ENCODE results near the gene PDPK1. TPM values are rescaled to one million over a fixed set of nuclear protein-coding genes. Genes with fewer than 3 reads are reported as not detected.

The PDPK1 gene
- total and polyA plus RNA-seq, 2 of the 4 experiments (the other 2 are of a cell fraction), result 10.6 to 27.3 TPM

GRCh38 chr16:2498531-2499253, 39.1 kb upstream of the PDPK1 start:
- Histone ChIP-seq H3K9me1 (ENCODE audit: insufficient read depth, low read length) (no peaks in the 10 kb centered on the region), H2AK9ac (replicated peaks; ENCODE audit: low read depth, low read length, poor library complexity) (no peak overlapping the region), H3K27me3 (ENCODE audit: control insufficient read depth, insufficient read depth, low read length) (no peaks in the 10 kb centered on the region), H4K20me1 (ENCODE audit: insufficient read depth, low read length) (peaks cover 18% of the 10 kb centered on the region), H3K18ac (ENCODE audit: low read depth, low read length) (no peak overlapping the region), H3K4me2 (ENCODE audit: low read depth, low read length) (no peak overlapping the region), H3K56ac (ENCODE audit: extremely low read depth, insufficient read depth, low read length) (no peak overlapping the region), H2AK5ac (ENCODE audit: low read depth, low read length) (no peak overlapping the region), H3K36me3 (ENCODE audit: control insufficient read depth, insufficient read depth, low read length) (peaks cover 19% of the 10 kb centered on the region; the same call in 1 of the 2 replicates), H4K91ac (ENCODE audit: insufficient read depth, low read depth, low read length) (no peak overlapping the region), H3K27ac (ENCODE audit: insufficient read depth, low read length) (no peak overlapping the region), H4K8ac (ENCODE audit: low read depth in 2 of 2, low read length in 2 of 2) (no peak overlapping the region), H3K4me3 (ENCODE audit: insufficient read depth, low read depth, low read length) (no peak overlapping the region), H3K79me1 (ENCODE audit: low read depth in 1 of 2, low read length in 2 of 2) (peaks cover 3 to 22% of the 10 kb centered on the region in 2 experiments; a peak in 3 of 4 replicates), H2BK15ac (ENCODE audit: low read depth, low read length) (no peak overlapping the region), H3K9me3 (ENCODE audit: control insufficient read depth, insufficient read depth, low read length) (no peaks in the 10 kb centered on the region), H2BK5ac (ENCODE audit: low read depth, low read length, poor library complexity, severe bottlenecking) (no peak overlapping the region), H3K23ac (ENCODE audit: low read depth, low read length) (no peak overlapping the region), H3K14ac (replicated peaks; ENCODE audit: low read depth, low read length) (no peak overlapping the region), H2AFZ (replicated peaks; ENCODE audit: low read length, poor library complexity) (no peak overlapping the region), H2BK120ac (ENCODE audit: low read depth, low read length) (no peak overlapping the region), H3K4ac (ENCODE audit: low read depth, low read length) (no peak overlapping the region), H4K5ac (ENCODE audit: low read depth, low read length) (no peak overlapping the region), H3K4me1 (ENCODE audit: control insufficient read depth, insufficient read depth, low read length) (peaks cover 9% of the 10 kb centered on the region), H2BK20ac (ENCODE audit: low read depth, low read length) (no peak overlapping the region), H3K9ac (ENCODE audit: low read depth, low read length) (no peak overlapping the region)
- dilution Hi-C loops (cut with HindIII; ENCODE audit: low sequenced_read_pairs, unreplicated experiment), result no loop called here
- intact Hi-C loops (cut with micrococcal nuclease), result no loop called here
- BruUV-seq (replicated peaks), result no TSS peak
- ATAC-seq (ENCODE audit: low read depth) (no peak), DNase-seq (no peak)
- in situ Hi-C loops (cut with MboI; ENCODE audit: low sequenced_read_pairs), result loop anchor here (5.0 kb wide), 1 partner anchor 156 kb away; the partner anchor contains the start of gene ABCA3
- 91% methylated on average over 5 of the region's 15 CpGs; no CpG with 5 or more reads in 1 of the 2 experiments for WGBS, 2 experiments (ENCODE audit: extremely low coverage in 2 of 2, insufficient read length in 1 of 2)
- POLR2A ChIA-PET (ENCODE audit: unreplicated experiment), result no interaction called here
- TF ChIP-seq FOS (IDR thresholded peaks at IDR 0.05; ENCODE audit: low read depth, low read length) (no peak), RFX5 (IDR thresholded peaks at IDR 0.05; ENCODE audit: low read depth, low read length) (no peak), CEBPB (IDR thresholded peaks at IDR 0.05; ENCODE audit: low read depth, low read length) (no peak), RCOR1 (IDR thresholded peaks at IDR 0.05; ENCODE audit: insufficient replicate concordance, low read length) (no peak), ELK1 (IDR thresholded peaks at IDR 0.05; ENCODE audit: borderline replicate concordance, low read depth, low read length) (no peak), CHD1 (IDR thresholded peaks at IDR 0.05; ENCODE audit: low read depth, low read length) (no peak), CTCF (conservative IDR thresholded peaks at IDR 0.05; ENCODE audit: low read depth, low read length) (no peak), MXI1 (IDR thresholded peaks at IDR 0.05; ENCODE audit: borderline replicate concordance, low read depth, low read length) (no peak), USF2 (IDR thresholded peaks at IDR 0.05; ENCODE audit: low read depth, low read length) (no peak), MAZ (IDR thresholded peaks at IDR 0.05; ENCODE audit: borderline replicate concordance, low read depth, low read length) (no peak), MAFK (IDR thresholded peaks at IDR 0.05; ENCODE audit: low read depth, low read length) (no peak), NFE2L2 (IDR thresholded peaks at IDR 0.05; ENCODE audit: low read depth, low read length) (no peak), SMC3 (IDR thresholded peaks at IDR 0.05; ENCODE audit: low read depth, low read length) (no peak), RAD21 (IDR thresholded peaks at IDR 0.05; ENCODE audit: low read length) (no peak), POLR2A (IDR thresholded peaks at IDR 0.05; ENCODE audit: low read depth, low read length) (no peak), BHLHE40 (IDR thresholded peaks at IDR 0.05; ENCODE audit: low read depth, low read length) (no peak)
- CTCF ChIA-PET, result no interaction called here

Data from IMR-90 (cell line).